ENCODE results near the gene MRM2.

DNA sequence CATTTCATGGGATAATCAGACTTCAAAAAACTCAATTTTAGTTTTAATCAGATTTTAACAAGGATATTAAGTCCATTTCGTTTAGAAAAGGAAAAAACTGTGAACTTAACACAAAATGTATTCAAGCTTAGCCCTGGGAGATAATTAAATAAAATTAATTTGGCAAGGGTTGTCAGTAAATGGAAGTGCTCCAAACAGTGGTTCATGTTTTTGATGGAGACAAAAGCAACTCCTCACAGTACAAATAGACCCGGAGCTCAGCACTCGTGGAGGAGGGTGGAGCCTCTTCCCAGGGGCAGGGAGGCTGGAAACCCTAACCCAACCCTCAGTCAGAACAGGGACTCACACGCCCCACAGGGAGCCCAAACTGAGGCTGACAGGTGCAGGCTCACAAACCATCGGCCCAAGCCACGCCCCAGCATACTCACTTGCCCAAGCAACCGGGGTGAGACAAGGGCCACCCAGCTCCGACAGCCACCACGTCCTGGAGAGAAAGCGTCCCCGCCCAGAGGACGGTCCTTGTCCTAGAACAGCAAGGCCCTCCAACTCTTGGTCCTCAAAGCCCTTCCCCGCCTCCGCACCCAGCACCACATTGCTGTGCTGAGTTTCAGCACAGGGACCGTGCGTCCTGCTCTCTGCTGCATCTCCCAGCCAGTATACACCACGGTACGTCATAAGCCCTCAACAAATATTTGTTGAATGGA, 49.0 kb downstream of the MRM2 start:
- TF ChIP-seq, protein P1, sequence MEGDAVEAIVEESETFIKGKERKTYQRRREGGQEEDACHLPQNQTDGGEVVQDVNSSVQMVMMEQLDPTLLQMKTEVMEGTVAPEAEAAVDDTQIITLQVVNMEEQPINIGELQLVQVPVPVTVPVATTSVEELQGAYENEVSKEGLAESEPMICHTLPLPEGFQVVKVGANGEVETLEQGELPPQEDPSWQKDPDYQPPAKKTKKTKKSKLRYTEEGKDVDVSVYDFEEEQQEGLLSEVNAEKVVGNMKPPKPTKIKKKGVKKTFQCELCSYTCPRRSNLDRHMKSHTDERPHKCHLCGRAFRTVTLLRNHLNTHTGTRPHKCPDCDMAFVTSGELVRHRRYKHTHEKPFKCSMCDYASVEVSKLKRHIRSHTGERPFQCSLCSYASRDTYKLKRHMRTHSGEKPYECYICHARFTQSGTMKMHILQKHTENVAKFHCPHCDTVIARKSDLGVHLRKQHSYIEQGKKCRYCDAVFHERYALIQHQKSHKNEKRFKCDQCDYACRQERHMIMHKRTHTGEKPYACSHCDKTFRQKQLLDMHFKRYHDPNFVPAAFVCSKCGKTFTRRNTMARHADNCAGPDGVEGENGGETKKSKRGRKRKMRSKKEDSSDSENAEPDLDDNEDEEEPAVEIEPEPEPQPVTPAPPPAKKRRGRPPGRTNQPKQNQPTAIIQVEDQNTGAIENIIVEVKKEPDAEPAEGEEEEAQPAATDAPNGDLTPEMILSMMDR (IDR thresholded peaks at IDR 0.05; ENCODE audit: poor library complexity): no peak
- no peak for TF ChIP-seq EZH2phosphoT487 (IDR thresholded peaks at IDR 0.05; ENCODE audit: low read depth, severe bottlenecking, unreplicated experiment)

Measured in hepatocyte (in vitro differentiated cells).